Endothelial cell of umbilical vein (primary cell): ENCODE measurements around the gene BARD1.
"Not testable (repeated sequence)": the region's sequence is repeated elsewhere in the genome, so short reads cannot be mapped to it uniquely, and the experiment has no call there.

ENCODE experiments used
- CTCF ChIP-seq, 2 donors: IDR thresholded peaks; 1 replicate in 1 of 2; 2 replicates in 1 of 2; pipeline ENCODE4 v1.5.1; 2011; ENCODE audit warnings: low read length in 2 of 2, mild to moderate bottlenecking in 2 of 2, moderate library complexity in 2 of 2, control low read depth in 1 of 2, inconsistent platforms in 1 of 2, low read depth in 1 of 2; ENCODE audit not compliant: insufficient read depth in 1 of 2; ENCODE audit errors: extremely low read depth in 1 of 2
- MAX ChIP-seq: IDR thresholded peaks from 2 replicates; pipeline ENCODE4 v1.6.1; 2011; ENCODE audit not compliant: insufficient read depth, insufficient read length

DNA sequence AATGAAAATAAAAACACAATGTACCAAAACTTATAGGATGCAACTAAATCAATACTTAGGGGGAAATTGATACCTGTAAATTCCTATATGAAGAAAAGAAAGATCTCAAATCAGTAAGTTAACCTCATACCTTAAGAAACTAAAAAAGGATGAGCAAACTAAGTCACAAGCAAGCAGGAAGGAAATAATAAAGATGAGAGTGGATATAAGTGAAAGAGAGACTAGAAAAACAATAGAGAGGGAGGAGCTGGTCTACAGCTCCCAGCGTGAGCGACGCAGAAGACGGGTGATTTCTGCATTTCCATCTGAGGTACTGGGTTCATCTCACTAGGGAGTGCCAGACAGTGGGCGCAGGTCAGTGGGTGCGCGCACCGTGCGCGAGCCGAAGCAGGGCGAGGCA lies 125.9 kb downstream of the BARD1 start:
- TF ChIP-seq CTCF (IDR thresholded peaks at IDR 0.05; ENCODE audit: extremely low read depth in 1 of 2, insufficient read depth in 1 of 2, low read depth in 1 of 2, low read length in 2 of 2); MAX: not testable (repeated sequence)
